ENCODE measurements around the gene LRRC53. TPM values are rescaled to one million over a fixed set of nuclear protein-coding genes. Genes with fewer than 3 reads are reported as not detected.

Gene LRRC53
- total RNA-seq, 2 experiments from 2014 or later: not detected

GRCh38 chr1:74496669-74497068 lies 15.7 kb downstream of the LRRC53 start:
- no peaks in the 10 kb centered on the region for H3K4me1 Mint-ChIP-seq
- DNase-seq: no peak
- H3K27me3 Mint-ChIP-seq: no peaks in the 10 kb centered on the region
- no peak for ATAC-seq
- H3K4me3 Mint-ChIP-seq: no peak overlapping the region
- no peaks in the 10 kb centered on the region for H3K9me3 Mint-ChIP-seq (ENCODE audit: low read depth)
- POLR2A ChIA-PET: no interaction called here
- CTCF ChIA-PET: no interaction called here
- no peak overlapping the region for H3K27ac Mint-ChIP-seq
- H3K36me3 Mint-ChIP-seq (ENCODE audit: low read depth): no peaks in the 10 kb centered on the region
- intact Hi-C loops (cut with DNase I, micrococcal nuclease): no loop called here

- Mint-ChIP-seq H3K36me3 (ENCODE audit: low read depth) (no peaks in the 10 kb centered on the region), H3K9me3 (ENCODE audit: low read depth) (no peaks in the 10 kb centered on the region), H3K27me3 (peaks cover 2% of the 10 kb centered on the region), H3K4me1 (no peaks in the 10 kb centered on the region), H3K4me3 (no peak overlapping the region), H3K27ac (no peak overlapping the region)
- ChIA-PET CTCF (no interaction called here), POLR2A (no interaction called here)
- DNase-seq (no peak), ATAC-seq (no peak)
- intact Hi-C loops (cut with DNase I, micrococcal nuclease): no loop called here
Measured at GRCh38 chr1:74486036-74486435, 26.4 kb downstream of the LRRC53 start.

GRCh38 chr1:74485622-74486021 lies 26.8 kb downstream of the LRRC53 start:
- Mint-ChIP-seq H3K27me3 (peaks cover 2% of the 10 kb centered on the region), H3K4me1 (no peaks in the 10 kb centered on the region), H3K27ac (no peak overlapping the region), H3K4me3 (no peak overlapping the region), H3K9me3 (ENCODE audit: low read depth) (no peaks in the 10 kb centered on the region), H3K36me3 (ENCODE audit: low read depth) (no peaks in the 10 kb centered on the region)
- no peak for ATAC-seq
- intact Hi-C loops (cut with DNase I, micrococcal nuclease): no loop called here
- POLR2A ChIA-PET: no interaction called here
- no peak for DNase-seq
- CTCF ChIA-PET: no interaction called here

GRCh38 chr1:74481607-74482006 lies 30.8 kb downstream of the LRRC53 start:
- H3K27ac Mint-ChIP-seq: no peak overlapping the region
- H3K4me1 Mint-ChIP-seq: no peaks in the 10 kb centered on the region
- intact Hi-C loops (cut with DNase I, micrococcal nuclease): no loop called here
- H3K27me3 Mint-ChIP-seq: peaks cover 2% of the 10 kb centered on the region
- DNase-seq (no peak), ATAC-seq (no peak)
- ChIA-PET POLR2A (no interaction called here), CTCF (no interaction called here)
- H3K36me3 Mint-ChIP-seq (ENCODE audit: low read depth): no peaks in the 10 kb centered on the region
- H3K4me3 Mint-ChIP-seq: no peak overlapping the region
- no peaks in the 10 kb centered on the region for H3K9me3 Mint-ChIP-seq (ENCODE audit: low read depth)

GRCh38 chr1:74480068-74480467 lies 32.3 kb downstream of the LRRC53 start:
- Mint-ChIP-seq H3K27ac (no peak overlapping the region), H3K27me3 (peaks cover 4% of the 10 kb centered on the region), H3K4me1 (no peaks in the 10 kb centered on the region), H3K9me3 (ENCODE audit: low read depth) (no peaks in the 10 kb centered on the region), H3K36me3 (ENCODE audit: low read depth) (no peaks in the 10 kb centered on the region), H3K4me3 (no peak overlapping the region)
- DNase-seq: no peak
- intact Hi-C loops (cut with DNase I, micrococcal nuclease): no loop called here
- ATAC-seq: no peak
- ChIA-PET POLR2A (no interaction called here), CTCF (no interaction called here)

- DNase-seq: no peak
- intact Hi-C loops (cut with DNase I, micrococcal nuclease): no loop called here
- Mint-ChIP-seq H3K36me3 (ENCODE audit: low read depth) (no peaks in the 10 kb centered on the region), H3K9me3 (ENCODE audit: low read depth) (no peaks in the 10 kb centered on the region), H3K27ac (no peak overlapping the region), H3K4me3 (no peak overlapping the region), H3K27me3 (peaks cover 2% of the 10 kb centered on the region), H3K4me1 (no peaks in the 10 kb centered on the region)
- ChIA-PET CTCF (interaction anchor here (1.7 kb wide), 1 partner anchor 10 kb away, joined by 3 read pairs; no protein-coding TSS in a partner anchor), POLR2A (no interaction called here)
- no peak for ATAC-seq
Measured at GRCh38 chr1:74478979-74479378, 33.4 kb downstream of the LRRC53 start.

GRCh38 chr1:74474585-74474984 lies 37.8 kb downstream of the LRRC53 start:
- ChIA-PET CTCF (interaction anchor here (1.4 kb wide), 1 partner anchor 14 kb away, joined by 3 read pairs; no protein-coding TSS in a partner anchor), POLR2A (no interaction called here)
- Mint-ChIP-seq H3K9me3 (ENCODE audit: low read depth) (no peaks in the 10 kb centered on the region), H3K27me3 (peaks cover 4% of the 10 kb centered on the region), H3K36me3 (ENCODE audit: low read depth) (no peaks in the 10 kb centered on the region), H3K27ac (no peak overlapping the region), H3K4me1 (no peaks in the 10 kb centered on the region), H3K4me3 (no peak overlapping the region)
- no peak for DNase-seq
- intact Hi-C loops (cut with DNase I, micrococcal nuclease): no loop called here
- no peak for ATAC-seq

- Mint-ChIP-seq H3K9me3 (ENCODE audit: low read depth) (no peaks in the 10 kb centered on the region), H3K4me1 (no peaks in the 10 kb centered on the region), H3K27me3 (peaks cover 4% of the 10 kb centered on the region), H3K4me3 (no peak overlapping the region), H3K27ac (no peak overlapping the region), H3K36me3 (ENCODE audit: low read depth) (no peaks in the 10 kb centered on the region)
- CTCF ChIA-PET: no interaction called here
- intact Hi-C loops (cut with DNase I, micrococcal nuclease): no loop called here
- POLR2A ChIA-PET: no interaction called here
- no peak for ATAC-seq
- no peak for DNase-seq
Measured at GRCh38 chr1:74471470-74471869, 40.9 kb downstream of the LRRC53 start.

GRCh38 chr1:74470936-74471335 lies 41.5 kb downstream of the LRRC53 start:
- no peaks in the 10 kb centered on the region for H3K9me3 Mint-ChIP-seq (ENCODE audit: low read depth)
- H3K4me1 Mint-ChIP-seq: no peaks in the 10 kb centered on the region
- DNase-seq (no peak), ATAC-seq (no peak)
- H3K4me3 Mint-ChIP-seq: no peak overlapping the region
- H3K36me3 Mint-ChIP-seq (ENCODE audit: low read depth): no peaks in the 10 kb centered on the region
- intact Hi-C loops (cut with DNase I, micrococcal nuclease): no loop called here
- ChIA-PET CTCF (interaction anchor here (1.4 kb wide), 1 partner anchor 218 kb away, joined by 6 read pairs; no protein-coding TSS in a partner anchor), POLR2A (no interaction called here)
- H3K27me3 Mint-ChIP-seq: peaks cover 2% of the 10 kb centered on the region
- H3K27ac Mint-ChIP-seq: no peak overlapping the region

- Mint-ChIP-seq H3K4me1 (no peaks in the 10 kb centered on the region), H3K9me3 (ENCODE audit: low read depth) (no peaks in the 10 kb centered on the region), H3K27me3 (peaks cover 2% of the 10 kb centered on the region), H3K27ac (no peak overlapping the region), H3K36me3 (ENCODE audit: low read depth) (no peaks in the 10 kb centered on the region), H3K4me3 (no peak overlapping the region)
- no peak for ATAC-seq
- ChIA-PET CTCF (interaction anchor here (1.4 kb wide), 1 partner anchor 219 kb away, joined by 6 read pairs; no protein-coding TSS in a partner anchor), POLR2A (no interaction called here)
- intact Hi-C loops (cut with DNase I, micrococcal nuclease): no loop called here
- no peak for DNase-seq
Measured at GRCh38 chr1:74470251-74470650, 42.2 kb downstream of the LRRC53 start.

- no peaks in the 10 kb centered on the region for H3K4me1 Mint-ChIP-seq
- H3K27me3 Mint-ChIP-seq: peaks cover 2% of the 10 kb centered on the region
- ATAC-seq (no peak), DNase-seq (no peak)
- H3K36me3 Mint-ChIP-seq (ENCODE audit: low read depth): no peaks in the 10 kb centered on the region
- no peak overlapping the region for H3K27ac Mint-ChIP-seq
- H3K9me3 Mint-ChIP-seq (ENCODE audit: low read depth): no peaks in the 10 kb centered on the region
- no peak overlapping the region for H3K4me3 Mint-ChIP-seq
- intact Hi-C loops (cut with DNase I, micrococcal nuclease): loop anchor here in 1 of 2 experiments (1.0 kb wide), 1 partner anchor 629 kb away; no protein-coding TSS in a partner anchor
- ChIA-PET POLR2A (no interaction called here), CTCF (interaction anchor here (0.9 to 1.0 kb wide), 2 partner anchors 9 to 34 kb away, joined by 3 read pairs; no protein-coding TSS in a partner anchor)
Measured at GRCh38 chr1:74468982-74469603, 43.3 kb downstream of the LRRC53 start.

GRCh38 chr1:74467786-74468377 lies 44.5 kb downstream of the LRRC53 start:
- ATAC-seq: no peak
- Mint-ChIP-seq H3K27ac (no peak overlapping the region), H3K4me3 (no peak overlapping the region), H3K27me3 (no peaks in the 10 kb centered on the region), H3K36me3 (ENCODE audit: low read depth) (no peaks in the 10 kb centered on the region), H3K4me1 (no peaks in the 10 kb centered on the region), H3K9me3 (ENCODE audit: low read depth) (no peaks in the 10 kb centered on the region)
- ChIA-PET CTCF (interaction anchor here (0.6 kb wide), 1 partner anchor 337 kb away, joined by 3 read pairs; no protein-coding TSS in a partner anchor), POLR2A (no interaction called here)
- DNase-seq: no peak
- intact Hi-C loops (cut with DNase I, micrococcal nuclease): no loop called here
